Right lobe of liver (tissue), 6 donors: ENCODE data around the gene STK38L. TPM values are rescaled to one million over a fixed set of nuclear protein-coding genes. Genes with fewer than 3 reads are reported as not detected.

ENCODE experiments used
- ATAC-seq, 4 donors: fragments of 200-7000 bp; cut with Tn5 transposase; one replicate each; pipeline ENCODE4 v1.9.1; 2020; ENCODE audit warnings: mild to moderate bottlenecking in 4 of 4, moderate library complexity in 4 of 4
- DNase-seq, 3 donors: peaks; one replicate each; pipeline ENCODE4 v3.0.0-alpha.2; 2020
- H3K27ac ChIP-seq, 3 donors: fragments of 200-600 bp; one replicate each; pipeline ENCODE4 v1.8.0; 2022
- H3K27me3 ChIP-seq, 2 donors: fragments of 200-600 bp; one replicate each; pipeline ENCODE4 v1.8.0; 2022
- H3K36me3 ChIP-seq, 4 donors: fragments of 200-600 bp; sonication (generic) in 1 of 4; one replicate each; pipeline versions ENCODE4 v1.5.1 to v1.8.0; 2017 to 2022; ENCODE audit warnings: control low read depth in 1 of 4
- H3K4me1 ChIP-seq, 4 donors: fragments of 200-600 bp; sonication (generic) in 1 of 4; one replicate each; pipeline versions ENCODE4 v1.5.1 to v1.8.0; 2017 to 2022; ENCODE audit warnings: control low read depth in 1 of 4
- H3K4me3 ChIP-seq, 3 donors: fragments of 200-600 bp; one replicate each; pipeline ENCODE4 v1.8.0; 2022
- H3K9me3 ChIP-seq, 4 donors: fragments of 200-600 bp; sonication (generic) in 1 of 4; one replicate each; pipeline versions ENCODE4 v1.5.1 to v1.8.0; 2017 to 2022; ENCODE audit warnings: control low read depth in 1 of 4
- POLR2A ChIP-seq: fragments of 450-650 bp; IDR thresholded peaks from one replicate; pipeline ENCODE4 v1.6.1; 2017; ENCODE audit warnings: antibody characterized with exemption, mild to moderate bottlenecking
- WGBS: methylation state at CpG from one replicate; pipeline ENCODE4 v1.1.6; 2018; ENCODE audit warnings: low coverage, low lambda C conversion rate; ENCODE audit not compliant: insufficient coverage; ENCODE audit errors: missing lambda C conversion rate; 5-methylcytosine and 5-hydroxymethylcytosine counted together
- intact Hi-C, 2 donors: fragments of 100-400 bp; cut with DNase I; formaldehyde crosslinking; loops; one replicate each; pipeline versions ENCODE4 v1.11.2 to v1.14.1; 2022
- total RNA-seq, 6 experiments: library from RNA; depleted of rRNA in 2 of 6; stranded (reverse); fragments of >200 nt in 2 of 6; fragmentation: NEBNext Ultra II Directional in 3 of 6; extraction: Animal tissue kit (Norgen Biotek cat#: 25700) in 3 of 6; gene quantifications; one replicate each; pipeline versions ENCODE4 v1.1.0 to v1.2.4, GENCODE V29; 2016 to 2023
- TF ChIP-seq, protein P1 (sequence below), 4 donors: fragments of 200-600 bp in 3 of 4; fragments of 450-650 bp in 1 of 4; IDR thresholded peaks; one replicate each; pipeline versions ENCODE4 v1.5.1 to v1.8.0; 2016 to 2022; ENCODE audit warnings: antibody characterized with exemption in 4 of 4, mild to moderate bottlenecking in 2 of 4
- donor health status: DM: no; HTN: yes; CAD: no.
- donor health status: DM: no; HTN: no; CAD: no.
- donor health status: DM: no; HTN: no; CAD: no.
- donor health status: DM: no; HTN: yes; CAD: no.
- donor health status: DM: no; HTN: yes; CAD: no.

STK38L gene
- total RNA-seq, 6 experiments from 2014 or later: 6.0 to 18.1 (median 7.3) TPM

- TF ChIP-seq, protein P1, sequence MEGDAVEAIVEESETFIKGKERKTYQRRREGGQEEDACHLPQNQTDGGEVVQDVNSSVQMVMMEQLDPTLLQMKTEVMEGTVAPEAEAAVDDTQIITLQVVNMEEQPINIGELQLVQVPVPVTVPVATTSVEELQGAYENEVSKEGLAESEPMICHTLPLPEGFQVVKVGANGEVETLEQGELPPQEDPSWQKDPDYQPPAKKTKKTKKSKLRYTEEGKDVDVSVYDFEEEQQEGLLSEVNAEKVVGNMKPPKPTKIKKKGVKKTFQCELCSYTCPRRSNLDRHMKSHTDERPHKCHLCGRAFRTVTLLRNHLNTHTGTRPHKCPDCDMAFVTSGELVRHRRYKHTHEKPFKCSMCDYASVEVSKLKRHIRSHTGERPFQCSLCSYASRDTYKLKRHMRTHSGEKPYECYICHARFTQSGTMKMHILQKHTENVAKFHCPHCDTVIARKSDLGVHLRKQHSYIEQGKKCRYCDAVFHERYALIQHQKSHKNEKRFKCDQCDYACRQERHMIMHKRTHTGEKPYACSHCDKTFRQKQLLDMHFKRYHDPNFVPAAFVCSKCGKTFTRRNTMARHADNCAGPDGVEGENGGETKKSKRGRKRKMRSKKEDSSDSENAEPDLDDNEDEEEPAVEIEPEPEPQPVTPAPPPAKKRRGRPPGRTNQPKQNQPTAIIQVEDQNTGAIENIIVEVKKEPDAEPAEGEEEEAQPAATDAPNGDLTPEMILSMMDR (IDR thresholded peaks at IDR 0.05): no peak
- TF ChIP-seq POLR2A: no peak
- peaks cover 0 to 26% (median 8%) of the 10 kb centered on the region in 4 donors for H3K4me1 ChIP-seq
- H3K27ac ChIP-seq: peak overlapping the region; percentile 45 to 76 (median 75)
- H3K36me3 ChIP-seq: no peaks in the 10 kb centered on the region
- ATAC-seq (peak; percentile 86 to 93 (median 87)), DNase-seq (no peak)
- no peaks in the 10 kb centered on the region for H3K27me3 ChIP-seq
- no peaks in the 10 kb centered on the region for H3K9me3 ChIP-seq
- WGBS: 11% methylated on average over 2 of the region's 2 CpGs
- intact Hi-C loops: no loop called here
- no peak overlapping the region for H3K4me3 ChIP-seq
Observed at GRCh38 chr12:27272373-27273028, 28.4 kb downstream of the STK38L start.

- Histone ChIP-seq H3K27me3 (no peaks in the 10 kb centered on the region), H3K27ac (peak overlapping the region; percentile 45 to 76 (median 75)), H3K4me1 (peaks cover 0 to 30% (median 8%) of the 10 kb centered on the region in 4 donors), H3K36me3 (no peaks in the 10 kb centered on the region), H3K9me3 (no peaks in the 10 kb centered on the region), H3K4me3 (no peak overlapping the region)
- TF ChIP-seq, protein P1 (IDR thresholded peaks at IDR 0.05): no peak
- DNase-seq (no peak), ATAC-seq (peak in 3 of 4 donors; percentile 17 to 44 (median 24))
- 39% methylated on average over 5 of the region's 5 CpGs for WGBS
- intact Hi-C loops: no loop called here
Observed at GRCh38 chr12:27273114-27273513, 29.0 kb downstream of the STK38L start.

GRCh38 chr12:27274706-27275105 lies 30.6 kb downstream of the STK38L start:
- TF ChIP-seq, protein P1 (IDR thresholded peaks at IDR 0.05): no peak
- no peak for TF ChIP-seq POLR2A
- intact Hi-C loops: no loop called here
- Histone ChIP-seq H3K9me3 (no peaks in the 10 kb centered on the region), H3K4me3 (no peak overlapping the region), H3K27me3 (no peaks in the 10 kb centered on the region), H3K4me1 (peaks cover 0 to 30% (median 8%) of the 10 kb centered on the region in 4 donors), H3K27ac (no peak overlapping the region), H3K36me3 (no peaks in the 10 kb centered on the region)
- DNase-seq (no peak), ATAC-seq (no peak)
- 79% methylated on average over 2 of the region's 2 CpGs for WGBS

DNA sequence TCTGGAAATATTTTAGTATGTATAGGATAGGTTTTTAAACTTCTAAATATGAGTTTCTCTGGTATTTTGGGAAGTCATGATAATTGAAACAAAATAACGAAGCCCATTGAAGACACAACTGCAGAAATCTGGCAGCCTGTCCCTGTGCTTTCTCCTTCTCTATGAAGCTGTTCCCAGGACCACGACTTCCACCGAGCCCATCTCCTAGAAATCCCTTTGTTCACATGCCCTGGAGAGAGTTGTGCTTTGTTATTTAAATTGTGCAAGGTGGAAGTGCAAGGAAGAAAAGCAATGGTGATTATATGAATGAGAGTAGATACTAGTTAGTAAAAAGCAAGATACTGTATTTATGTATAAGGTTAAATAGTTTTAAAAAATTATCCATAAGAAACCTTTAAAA lies 32.2 kb downstream of the STK38L start:
- no peak for ATAC-seq
- WGBS: 91% methylated on average over 3 of the region's 3 CpGs
- no peak overlapping the region for H3K4me3 ChIP-seq
- no peak for DNase-seq
- no peaks in the 10 kb centered on the region for H3K27me3 ChIP-seq
- no peaks in the 10 kb centered on the region for H3K36me3 ChIP-seq
- intact Hi-C loops: no loop called here
- TF ChIP-seq POLR2A: no peak
- TF ChIP-seq, protein P1 (IDR thresholded peaks at IDR 0.05): no peak
- H3K9me3 ChIP-seq: no peaks in the 10 kb centered on the region
- peaks cover 0 to 29% (median 8%) of the 10 kb centered on the region in 4 donors for H3K4me1 ChIP-seq
- H3K27ac ChIP-seq: no peak overlapping the region
